HepG2 (cell line): ENCODE results near the gene DOCK2. TPM values are rescaled to one million over a fixed set of nuclear protein-coding genes. Genes with fewer than 3 reads are reported as not detected.

Source experiments
- ATAC-seq: fragments of 200-7000 bp; cut with Tn5 transposase; 3 replicates; pipeline ENCODE4 v1.9.1; 2020; ENCODE audit warnings: mild to moderate bottlenecking, moderate library complexity
- BruUV-seq: library from RNA; stranded (reverse); fragments of 400-500 nt; replicated peaks from 2 replicates; lab custom pipeline; 2021; lab: Mats Ljungman, UMichigan
- CTCF ChIA-PET: fragments of 300-600 bp; formaldehyde crosslinking; extraction: SDS; loops from one replicate; lab custom pipeline; 2021; ENCODE audit warnings: low total read pairs, inconsistent platforms, low intra/inter-chr PET ratio; lab: Yijun Ruan, JAX
- POLR2A ChIA-PET: fragments of 350-600 bp; sonication (Branson Sonifier 250); formaldehyde crosslinking; loops from one replicate; lab custom pipeline; 2020; ENCODE audit warnings: antibody characterized with exemption, inconsistent platforms; lab: Yijun Ruan, JAX
- DNase-seq: peaks from one replicate; pipeline ENCODE4 v3.0.0-alpha.2; 2015; ENCODE audit warnings: low spot score
- FAIRE-seq: peaks from 3 replicates; lab custom pipeline; 2011; peaks lifted over from hg19 to GRCh38; lab: Jason Lieb, UNC
- H2AFZ ChIP-seq: one replicate; pipeline ENCODE4 v1.6.1; 2011; ENCODE audit warnings: low read length, inconsistent platforms
- H3K27ac ChIP-seq: fragments of 300-600 bp; 3 replicates; pipeline ENCODE4 v1.8.0; 2011; ENCODE audit warnings: mixed run types, mild to moderate bottlenecking, mixed read lengths, low read length, inconsistent platforms; ENCODE audit not compliant: insufficient read depth; ENCODE audit errors: extremely low read length
- H3K27me3 ChIP-seq, 2 experiments: fragments of 200-600 bp in 1 of 2; 2 replicates in 1 of 2; 3 replicates in 1 of 2; pipeline versions ENCODE4 v1.6.0 to v1.8.0; 2011; ENCODE audit warnings: low read length in 2 of 2, mild to moderate bottlenecking in 2 of 2, moderate library complexity in 2 of 2, inconsistent platforms in 1 of 2; ENCODE audit not compliant: insufficient read depth in 2 of 2, control insufficient read depth in 1 of 2
- H3K36me3 ChIP-seq, 2 experiments: fragments of 200-600 bp in 1 of 2; replicated peaks in 1 of 2; 2 replicates in 1 of 2; 3 replicates in 1 of 2; pipeline versions ENCODE4 v1.5.1 to v1.8.0; 2011; ENCODE audit warnings: low read length in 2 of 2, inconsistent platforms in 1 of 2; ENCODE audit not compliant: insufficient read depth in 2 of 2, control insufficient read depth in 1 of 2
- H3K4me1 ChIP-seq: 2 replicates; pipeline ENCODE4 v1.5.1; 2012; ENCODE audit warnings: low read length, inconsistent platforms; ENCODE audit not compliant: insufficient read depth
- H3K4me2 ChIP-seq: 2 replicates; pipeline ENCODE4 v1.6.0; 2011; ENCODE audit warnings: low read depth, low read length, inconsistent platforms
- H3K4me3 ChIP-seq, 3 experiments: fragments of 200-600 bp in 1 of 3; sonication (generic), shearing (Covaris generic) in 1 of 3; replicated peaks in 1 of 3; 2 replicates each; pipeline ENCODE4 v1.5.1; 2011 to 2016; ENCODE audit warnings: low read length in 3 of 3, inconsistent platforms in 2 of 3, low read depth in 2 of 3, mild to moderate bottlenecking in 2 of 3, control low read depth in 1 of 3, mixed read lengths in 1 of 3; ENCODE audit not compliant: insufficient read depth in 1 of 3
- H3K79me2 ChIP-seq: one replicate; pipeline ENCODE4 v1.6.1; 2011; ENCODE audit warnings: low read length, inconsistent platforms; ENCODE audit not compliant: insufficient read depth
- H3K9ac ChIP-seq: 2 replicates; pipeline ENCODE4 v1.6.0; 2011; ENCODE audit warnings: mild to moderate bottlenecking, low read depth, low read length, inconsistent platforms; ENCODE audit not compliant: insufficient read depth
- H3K9me3 ChIP-seq: 2 replicates; pipeline ENCODE4 v1.5.1; 2012; ENCODE audit warnings: mild to moderate bottlenecking, low read length
- H4K20me1 ChIP-seq: 2 replicates; pipeline ENCODE4 v1.6.0; 2011; ENCODE audit warnings: inconsistent platforms, mild to moderate bottlenecking, low read length, moderate library complexity; ENCODE audit not compliant: insufficient read depth
- AKNA ChIP-seq: sonication (generic); formaldehyde crosslinking; IDR thresholded peaks from 2 replicates; pipeline ENCODE4 v1.4.0; 2020; ENCODE audit warnings: missing genetic modification reagents, borderline replicate concordance
- CC2D1A ChIP-seq: sonication (generic); formaldehyde crosslinking; IDR thresholded peaks from 2 replicates; pipeline ENCODE4 v1.8.1; 2023; ENCODE audit warnings: mild to moderate bottlenecking, missing genetic modification reagents
- CENPBD1 ChIP-seq: sonication (generic); formaldehyde crosslinking; IDR thresholded peaks from 2 replicates; pipeline ENCODE4 v1.8.0; 2022; ENCODE audit warnings: missing genetic modification reagents, low read depth, mild to moderate bottlenecking, borderline replicate concordance
- FOXA3 ChIP-seq: IDR thresholded peaks from 2 replicates; pipeline ENCODE4 v1.6.1; 2016; ENCODE audit warnings: missing genetic modification reagents, missing compliant biosample characterization
- FOXO4 ChIP-seq: sonication (generic); formaldehyde crosslinking; conservative IDR thresholded peaks from 2 replicates; pipeline ENCODE4 v1.8.1; 2023; ENCODE audit warnings: missing genetic modification reagents
- HNRNPUL1 ChIP-seq: fragments of 200-400 bp; formaldehyde crosslinking; IDR thresholded peaks from 2 replicates; pipeline ENCODE4 v1.6.1; 2017; ENCODE audit warnings: low read depth, mild to moderate bottlenecking, low read length, moderate library complexity
- KAT2B ChIP-seq: fragments of 150-350 bp; IDR thresholded peaks from 2 replicates; pipeline ENCODE4 v1.6.1; 2014; ENCODE audit warnings: low read depth, low read length, borderline replicate concordance
- NCOA1 ChIP-seq: sonication (generic); formaldehyde crosslinking; IDR thresholded peaks from 2 replicates; pipeline ENCODE4 v1.9.0; 2021; ENCODE audit warnings: missing genetic modification reagents
- NFIB ChIP-seq: sonication (generic); formaldehyde crosslinking; IDR thresholded peaks from 2 replicates; pipeline ENCODE4 v1.9.0; 2021; ENCODE audit warnings: missing genetic modification reagents, mild to moderate bottlenecking, borderline replicate concordance
- NFRKB ChIP-seq: fragments of 450-650 bp; IDR thresholded peaks from 2 replicates; pipeline ENCODE4 v1.6.1; 2017
- NFYC ChIP-seq: IDR thresholded peaks from 2 replicates; pipeline ENCODE4 v1.6.1; 2016; ENCODE audit warnings: missing genetic modification reagents, missing compliant biosample characterization
- RFXAP ChIP-seq: sonication (generic); formaldehyde crosslinking; IDR thresholded peaks from 2 replicates; pipeline ENCODE4 v1.4.0; 2020; ENCODE audit warnings: missing genetic modification reagents, borderline replicate concordance
- RNF2 ChIP-seq: fragments of 450-650 bp; conservative IDR thresholded peaks from 2 replicates; pipeline ENCODE4 v1.6.1; 2016; ENCODE audit warnings: low read depth
- SRSF9 ChIP-seq: fragments of 200-400 bp; formaldehyde crosslinking; IDR thresholded peaks from 2 replicates; pipeline ENCODE4 v1.6.1; 2018; ENCODE audit warnings: borderline replicate concordance, mild to moderate bottlenecking, low read depth, low read length; ENCODE audit not compliant: insufficient read depth, poor library complexity, severe bottlenecking
- TEF ChIP-seq: sonication (generic); formaldehyde crosslinking; IDR thresholded peaks from 2 replicates; pipeline ENCODE4 v1.5.0; 2020; ENCODE audit warnings: missing genetic modification reagents
- THYN1 ChIP-seq: sonication (generic); formaldehyde crosslinking; IDR thresholded peaks from 2 replicates; pipeline ENCODE4 v1.8.1; 2023; ENCODE audit warnings: low read depth, mild to moderate bottlenecking, moderate library complexity, missing genetic modification reagents, borderline replicate concordance
- ZNF121 ChIP-seq: sonication (generic); formaldehyde crosslinking; IDR thresholded peaks from 2 replicates; pipeline ENCODE4 v1.5.0; 2020; ENCODE audit warnings: mild to moderate bottlenecking, missing genetic modification reagents
- ZNF703 ChIP-seq: sonication (generic); formaldehyde crosslinking; IDR thresholded peaks from 2 replicates; pipeline ENCODE4 v1.5.1; 2020; ENCODE audit warnings: missing genetic modification reagents, mild to moderate bottlenecking, moderate library complexity, borderline replicate concordance
- WGBS: methylation state at CpG from one replicate; pipeline ENCODE4 v1.1.6; 2017; ENCODE audit warnings: low lambda C conversion rate; 5-methylcytosine and 5-hydroxymethylcytosine counted together
- in situ Hi-C: cut with HindIII; loops from 2 replicates; pipeline ENCODE4 v1.10.0; 2017; ENCODE audit warnings: low pct_unique_long_range_greater_than_20kb; ENCODE audit not compliant: extremely low pct_ligation_motif_present
- intact Hi-C: fragments of 100-400 bp; cut with micrococcal nuclease; formaldehyde crosslinking; loops from one replicate; pipeline ENCODE4 v1.10.0; 2022; ENCODE audit not compliant: unreplicated experiment
- polyA plus RNA-seq, 8 experiments: library from polyadenylated mRNA; depleted of rRNA in 3 of 8; stranded (reverse) in 7 of 8; unstranded in 1 of 8; fragments of >200 nt; fragmentation: Illumina TruSeq in 4 of 8; extraction: Trizol in 4 of 8; gene quantifications; 2 replicates each; pipeline versions ENCODE4 v1.2.1 to v1.2.3, GENCODE V29; 2011 to 2016; ENCODE audit warnings: low read depth in 4 of 8, missing spikeins in 1 of 8, mixed read lengths in 1 of 8; ENCODE audit not compliant: insufficient read depth in 1 of 8
- total RNA-seq, 5 experiments: library from RNA; depleted of rRNA; stranded (reverse); fragments of >200 nt; fragmentation: Illumina TruSeq; extraction: Trizol; gene quantifications; 2 replicates each; pipeline ENCODE4 v1.2.3, GENCODE V29; 2016; ENCODE audit warnings: low read depth in 1 of 5

The DOCK2 gene
- total and polyA plus RNA-seq, 2 of the 13 experiments (the other 11 are each of a cell fraction or from before 2014, with no cell fraction given), result not detected

- TF ChIP-seq FOXO4 (no peak), FOXA3 (CRISPR knock-in tag) (no peak), NFIB (CRISPR knock-in tag) (no peak), SRSF9 (no peak), NCOA1 (CRISPR knock-in tag) (no peak)
These were observed 305.1 kb downstream of the DOCK2 start (continued) for GRCh38 chr5:169942181-169942580.

- ChIA-PET CTCF (no interaction called here), POLR2A (no interaction called here)
- BruUV-seq, result no TSS peak
- in situ Hi-C loops, result no loop called here
- H2AFZ ChIP-seq, result no peak overlapping the region
- H3K4me3 ChIP-seq, result no peak overlapping the region
- H3K79me2 ChIP-seq, result no peaks in the 10 kb centered on the region
- H3K9ac ChIP-seq, result no peak overlapping the region
- intact Hi-C loops, result no loop called here
- DNase-seq (no peak), ATAC-seq (no peak), FAIRE-seq (no peak)
- H3K9me3 ChIP-seq, result no peaks in the 10 kb centered on the region
- 0% methylated on average over 2 of the region's 4 CpGs for WGBS
- no peak overlapping the region for H3K4me2 ChIP-seq
- no peaks in the 10 kb centered on the region for H3K4me1 ChIP-seq
- H3K27ac ChIP-seq, result no peak overlapping the region
- H4K20me1 ChIP-seq, result no peaks in the 10 kb centered on the region
- peaks cover 0 to 1% of the 10 kb centered on the region in 2 experiments; a peak in 2 of 5 replicates for H3K27me3 ChIP-seq
- no peaks in the 10 kb centered on the region for H3K36me3 ChIP-seq
- no peak for TF ChIP-seq AKNA (CRISPR knock-in tag)
- TF ChIP-seq NFRKB, result no peak
- TF ChIP-seq CC2D1A (CRISPR knock-in tag), result no peak
- TF ChIP-seq ZNF121 (CRISPR knock-in tag), result no peak
- TF ChIP-seq THYN1 (CRISPR knock-in tag), result no peak
- TF ChIP-seq RFXAP (CRISPR knock-in tag), result no peak
- no peak for TF ChIP-seq CENPBD1 (CRISPR knock-in tag)
- TF ChIP-seq ZNF703 (CRISPR knock-in tag), result no peak
- no peak for TF ChIP-seq HNRNPUL1
- TF ChIP-seq NFYC, result no peak
- no peak for TF ChIP-seq RNF2
- no peak for TF ChIP-seq KAT2B
- no peak for TF ChIP-seq TEF (CRISPR knock-in tag)
These were observed 306.0 kb downstream of the DOCK2 start for GRCh38 chr5:169943026-169943425.
